Activated CD4-positive, CD25-positive, alpha-beta regulatory T cell (primary cell): ENCODE results near the gene DPEP3.

ENCODE experiments used
- DNase-seq, 4 experiments: peaks; one replicate each; lab custom pipeline; 2025; lab: John Stamatoyannopoulos, UW

DPEP3 gene

GRCh38 chr16:67967183-67967957, 12.9 kb downstream of the DPEP3 start:
- no peak for DNase-seq

GRCh38 chr16:67966549-67967182, 13.6 kb downstream of the DPEP3 start:
- DNase-seq: no peak

- DNase-seq: no peak
Measured at GRCh38 chr16:67965668-67966548, 14.4 kb downstream of the DPEP3 start.

- DNase-seq: no peak
Measured at GRCh38 chr16:67964477-67965131, 15.7 kb downstream of the DPEP3 start.

- DNase-seq: no peak
Measured at GRCh38 chr16:67963662-67964321, 16.5 kb downstream of the DPEP3 start.

- DNase-seq: no peak
Measured at GRCh38 chr16:67963292-67963661, 17.0 kb downstream of the DPEP3 start.

GRCh38 chr16:67962135-67962534, 18.2 kb downstream of the DPEP3 start:
- DNase-seq: no peak

- no peak for DNase-seq
Measured at GRCh38 chr16:67961551-67961957, 18.7 kb downstream of the DPEP3 start.

GRCh38 chr16:67959536-67960329, 20.6 kb downstream of the DPEP3 start:
- no peak for DNase-seq

GRCh38 chr16:67957622-67958021, 22.7 kb downstream of the DPEP3 start:
- DNase-seq: no peak

- no peak for DNase-seq
Measured at GRCh38 chr16:67954421-67955196, 25.7 kb downstream of the DPEP3 start.

- no peak for DNase-seq
Measured at GRCh38 chr16:67953641-67954375, 26.5 kb downstream of the DPEP3 start.

- no peak for DNase-seq
Measured at GRCh38 chr16:67951485-67951884, 28.8 kb downstream of the DPEP3 start.

- no peak for DNase-seq
Measured at GRCh38 chr16:67950335-67950843, 29.9 kb downstream of the DPEP3 start.

- no peak for DNase-seq
Measured at GRCh38 chr16:67949645-67950044, 30.7 kb downstream of the DPEP3 start.

GRCh38 chr16:67948015-67948414, 32.3 kb downstream of the DPEP3 start:
- DNase-seq: no peak

- DNase-seq: no peak
Measured at GRCh38 chr16:67946966-67947558, 33.2 kb downstream of the DPEP3 start.

- no peak for DNase-seq
Measured at GRCh38 chr16:67946128-67946569, 34.1 kb downstream of the DPEP3 start.
